Measurements from ENCODE around the gene NIT2.

Gene NIT2

DNA sequence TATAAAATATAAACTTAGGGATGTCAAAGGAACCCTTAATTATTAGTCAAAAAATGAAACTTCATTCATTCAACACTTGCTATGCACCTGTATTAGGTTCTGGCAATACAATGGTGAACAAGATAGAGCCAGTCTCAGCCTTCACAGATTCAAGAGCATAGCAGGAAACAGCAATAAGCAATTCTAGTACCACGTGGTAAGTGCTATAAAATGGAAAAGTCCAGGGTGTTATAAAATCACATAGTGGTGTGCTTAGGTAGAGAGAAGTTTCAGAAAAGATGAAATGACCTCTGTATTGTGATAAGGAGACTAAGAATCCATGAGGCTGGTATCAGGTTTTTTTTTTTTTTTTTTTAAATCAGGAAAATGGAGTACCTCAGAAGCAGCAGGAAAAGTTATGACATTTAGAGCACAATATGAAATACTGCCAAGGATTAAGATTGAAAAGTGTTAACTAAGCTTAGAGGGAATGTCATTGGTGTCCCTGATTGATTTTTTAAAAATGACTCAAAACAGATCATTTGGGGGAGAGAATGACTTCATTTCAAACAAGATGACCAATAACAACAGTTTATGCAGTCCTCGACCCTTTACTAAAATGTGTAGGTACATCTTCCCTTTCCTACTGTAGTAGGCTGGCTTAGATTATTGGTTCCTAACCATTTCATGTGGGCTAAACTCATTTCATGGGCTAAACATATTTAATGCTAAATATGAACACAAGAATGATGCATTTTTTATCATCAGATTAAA, 61.3 kb downstream of the NIT2 start:
- DNase-seq (ENCODE audit: low spot score) (no peak), FAIRE-seq (no peak)

DNA sequence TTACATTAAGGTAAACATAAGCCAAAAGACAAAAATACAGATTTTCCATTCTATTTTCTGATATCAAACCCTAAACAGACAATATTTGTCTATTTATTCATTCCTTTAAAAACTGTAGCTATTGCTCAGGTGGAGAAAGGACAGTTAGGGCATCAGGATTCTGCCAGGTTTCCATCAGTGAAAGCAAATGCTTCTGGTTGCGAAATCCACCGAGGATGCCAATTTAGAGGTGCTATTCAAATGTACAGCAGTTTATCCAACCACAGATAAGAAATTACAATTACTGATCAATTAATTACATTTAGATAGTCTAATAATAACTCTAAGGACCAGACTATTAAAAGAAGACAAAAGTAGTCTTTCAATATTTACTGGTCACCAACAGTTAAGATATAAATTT, 62.4 kb downstream of the NIT2 start:
- DNase-seq (ENCODE audit: low spot score), result no peak
- no peak for FAIRE-seq

DNA sequence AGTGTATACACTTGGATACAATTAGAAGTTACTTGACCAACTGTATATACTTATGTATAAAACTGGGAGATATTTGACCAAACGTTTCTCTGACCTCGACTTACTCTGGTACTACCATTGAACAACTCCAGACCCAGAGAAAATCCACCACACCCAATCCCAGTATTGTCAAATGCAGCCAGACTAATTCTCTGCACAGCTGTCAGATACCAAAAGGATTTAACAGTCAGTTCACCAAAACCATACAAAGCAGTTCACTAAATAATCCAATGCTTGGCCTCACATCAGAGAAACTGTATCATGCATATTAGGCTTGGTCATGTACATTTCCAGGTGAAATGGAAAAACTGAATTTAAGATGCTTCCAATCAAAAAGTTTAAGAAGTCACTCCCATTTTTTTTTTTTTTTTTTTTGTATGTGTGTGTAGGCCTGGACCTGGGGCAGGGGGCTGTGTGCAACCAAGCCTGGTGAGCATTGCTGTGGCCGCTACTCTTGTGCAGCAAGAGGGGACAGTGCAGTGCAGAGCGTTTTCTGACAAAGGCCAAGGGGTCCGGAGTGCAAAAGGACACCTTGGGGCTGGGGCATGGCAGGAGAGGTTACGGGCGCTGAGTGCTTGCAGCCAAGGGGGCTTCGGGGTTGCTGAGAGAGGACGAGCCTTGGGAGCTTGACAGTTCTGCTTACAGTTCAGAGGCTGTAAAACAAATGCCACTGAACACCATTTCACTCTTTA, 64.9 kb downstream of the NIT2 start:
- DNase-seq (ENCODE audit: low spot score) (no peak), FAIRE-seq (no peak)

GRCh38 chr3:100400419-100400779, 65.8 kb downstream of the NIT2 start:
- DNase-seq (ENCODE audit: low spot score), result no peak
- FAIRE-seq, result no peak

DNA sequence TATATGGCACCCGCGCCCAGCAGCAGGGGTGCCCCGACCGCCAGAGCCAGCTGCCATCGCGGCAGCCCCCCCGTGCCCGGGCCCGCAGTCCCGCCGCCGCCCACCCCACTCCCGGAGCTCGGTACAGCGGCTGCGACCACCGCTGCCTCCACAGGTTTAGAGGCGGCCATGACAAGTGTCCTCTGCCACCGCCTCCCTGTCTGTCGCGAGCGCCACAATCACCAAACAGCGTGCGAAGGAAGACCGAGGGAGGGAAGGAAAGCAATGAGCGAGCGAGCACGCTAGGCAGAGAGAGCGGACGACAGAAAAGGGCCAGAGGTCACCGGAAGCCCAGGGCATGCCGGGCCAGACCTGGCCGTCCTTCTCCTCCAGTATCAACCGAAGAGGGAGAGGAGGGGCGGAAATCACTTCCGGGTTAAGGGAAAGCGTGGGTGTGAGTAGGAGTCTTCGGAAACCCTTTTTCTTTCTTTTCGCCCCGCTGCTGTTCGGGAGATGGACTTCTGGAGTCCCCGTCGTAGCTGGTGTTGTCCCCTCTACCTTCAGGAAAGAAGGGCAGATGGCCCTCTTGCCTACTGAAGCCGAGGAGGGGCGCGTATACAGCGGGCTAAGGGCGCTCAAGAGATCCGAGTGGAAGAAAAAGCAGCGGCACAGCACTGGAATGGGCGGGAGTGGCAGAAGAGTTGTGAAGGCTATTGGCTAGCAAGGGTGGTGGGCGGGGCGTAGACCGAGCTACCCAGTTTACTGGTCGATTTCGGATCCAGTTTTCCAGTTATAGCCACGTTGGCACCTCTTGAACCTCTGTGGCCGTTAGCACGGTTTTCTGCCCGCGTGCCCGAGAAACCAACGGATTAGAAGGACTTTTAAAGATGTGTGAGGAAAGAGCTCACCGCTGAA, 66.5 kb downstream of the NIT2 start, which contains the start of the genes LNP1 and TOMM70:
LNP1 (plus strand) TSS at position 760 of the 894 bp plus-strand sequence. CDS start 28,191 bp downstream, outside the sequence.
TOMM70 (minus strand) TSS at position 310 of the 894 bp plus-strand sequence; CDS start at position 170, 140 bp downstream.
- peak; percentile 96 for DNase-seq (ENCODE audit: low spot score)
- peak; percentile 89 for FAIRE-seq

DNA sequence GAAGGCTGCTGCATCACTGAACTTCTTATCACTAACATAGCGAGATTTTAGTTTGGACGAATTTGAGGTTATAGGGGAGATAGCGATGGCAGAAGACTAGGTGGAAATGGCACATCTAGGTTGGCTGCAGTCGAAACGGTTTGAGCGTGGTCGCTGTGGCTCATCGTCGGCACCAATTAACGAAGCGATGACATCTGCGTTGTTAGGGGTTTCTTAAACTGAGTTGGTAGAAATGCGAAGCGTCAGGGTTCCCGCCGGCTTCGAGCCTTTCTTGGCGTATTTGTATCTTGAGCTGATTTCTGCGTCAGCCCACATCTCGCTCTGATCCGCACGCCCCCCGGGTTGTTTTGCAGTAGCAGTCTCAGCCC, 67.1 kb downstream of the NIT2 start:
- no peak for FAIRE-seq
- no peak for DNase-seq (ENCODE audit: low spot score)

GRCh38 chr3:100402256-100402655, 67.7 kb downstream of the NIT2 start:
- DNase-seq (ENCODE audit: low spot score), result peak; percentile 19
- no peak for FAIRE-seq

- DNase-seq (ENCODE audit: low spot score) (peak; percentile 21), FAIRE-seq (peak; percentile 66)
Measured at GRCh38 chr3:100402891-100403290, 68.3 kb downstream of the NIT2 start.

- FAIRE-seq, result no peak
- DNase-seq (ENCODE audit: low spot score), result no peak
Measured at GRCh38 chr3:100403362-100404249, 69.0 kb downstream of the NIT2 start.

DNA sequence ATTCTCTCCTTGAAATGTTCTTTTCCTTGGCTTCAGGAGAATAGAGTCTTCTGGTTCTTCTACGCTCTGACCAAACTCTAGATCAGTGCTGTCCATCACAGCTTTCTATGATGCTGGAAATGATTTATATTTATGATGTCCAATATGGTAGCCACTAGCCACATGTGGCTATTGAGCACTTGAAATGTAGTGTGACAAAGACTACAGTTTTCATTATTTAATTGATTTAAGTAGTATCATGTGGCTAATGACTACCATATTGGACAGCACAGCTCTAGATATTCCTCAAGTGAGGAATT, 69.6 kb downstream of the NIT2 start:
- DNase-seq (ENCODE audit: low spot score) (no peak), FAIRE-seq (no peak)

DNA sequence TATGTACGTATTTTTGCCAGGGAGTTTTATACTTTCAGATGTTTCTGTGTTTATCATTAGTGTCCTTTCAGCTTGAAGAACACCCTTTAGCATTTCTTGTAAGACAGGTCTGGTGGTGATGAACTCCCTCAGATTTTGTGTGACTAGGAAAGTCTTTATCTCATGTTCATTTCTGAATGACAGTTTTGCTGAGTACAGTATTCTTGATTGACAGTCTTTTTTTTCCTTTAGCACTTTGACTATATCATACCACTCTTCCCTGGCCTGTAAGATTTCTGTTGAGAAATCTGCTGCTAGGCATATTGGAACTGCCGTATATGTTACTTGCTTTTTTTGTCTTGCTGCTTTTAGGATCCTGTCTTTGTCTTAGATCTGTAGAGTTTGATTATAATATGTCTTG, 72.6 kb downstream of the NIT2 start:
- FAIRE-seq (no peak), DNase-seq (ENCODE audit: low spot score) (no peak)

DNA sequence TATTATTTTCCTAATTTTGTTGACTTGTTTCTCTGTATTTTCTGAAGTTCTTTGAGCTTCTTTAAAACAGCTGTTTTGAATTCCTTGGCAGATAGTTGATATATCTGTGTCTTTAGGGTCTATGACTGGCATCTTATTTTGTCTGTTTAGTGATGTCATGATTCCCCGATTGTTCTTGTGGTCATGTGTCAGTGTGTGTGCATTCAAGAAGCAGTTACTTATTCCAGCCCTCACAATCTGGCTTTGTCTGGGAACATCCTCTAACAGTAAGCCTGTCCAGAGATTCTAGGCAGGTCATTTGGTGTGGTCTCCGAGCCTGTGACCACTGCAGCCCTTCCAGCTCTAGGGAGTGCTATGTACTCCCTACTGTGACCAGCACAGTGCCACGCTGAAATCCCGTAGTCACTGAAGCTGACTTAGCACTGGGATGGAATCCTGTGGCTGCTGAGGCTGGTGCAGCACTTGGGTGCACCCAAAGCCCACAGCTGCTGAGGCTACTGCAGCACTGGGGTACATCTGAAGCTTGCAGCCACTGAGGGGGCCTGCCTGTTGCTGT, 73.5 kb downstream of the NIT2 start:
- DNase-seq (ENCODE audit: low spot score), result no peak
- no peak for FAIRE-seq

Data from RCC 7860 (cell line).